H1 (cell line): ENCODE measurements around the gene GPD1. TPM values are rescaled to one million over a fixed set of nuclear protein-coding genes. Genes with fewer than 3 reads are reported as not detected.

ENCODE experiments used
- BCL11A ChIP-seq, 2 experiments: IDR thresholded peaks; one replicate each; pipeline ENCODE4 v1.6.1; 2011; ENCODE audit warnings: low read depth in 2 of 2, low read length in 2 of 2, mild to moderate bottlenecking in 2 of 2
- BRCA1 ChIP-seq: IDR thresholded peaks from 2 replicates; pipeline ENCODE4 v1.6.1; 2012; ENCODE audit warnings: low read depth, low read length, improper control_type of control experiment
- CBX5 ChIP-seq: fragments of 300-800, 300-1000 bp; sonication (generic); IDR thresholded peaks from 2 replicates; pipeline ENCODE4 v1.7.1; 2016; ENCODE audit warnings: antibody characterized with exemption, low read length, low read depth
- EGR1 ChIP-seq: IDR thresholded peaks from 2 replicates; pipeline ENCODE4 v1.6.1; 2011; ENCODE audit warnings: low read depth, low read length, borderline replicate concordance
- HDAC2 ChIP-seq, 2 experiments: fragments of 300-600 bp in 1 of 2; sonication (generic) in 1 of 2; IDR thresholded peaks; 2 replicates each; pipeline ENCODE4 v1.6.1; 2011 to 2012; ENCODE audit warnings: low read depth in 2 of 2, low read length in 2 of 2, mild to moderate bottlenecking in 2 of 2, moderate library complexity in 2 of 2, borderline replicate concordance in 1 of 2, inconsistent platforms in 1 of 2
- TEAD4 ChIP-seq: IDR thresholded peaks from 2 replicates; pipeline ENCODE4 v1.6.1; 2012; ENCODE audit warnings: low read depth, low read length, inconsistent platforms, mixed read lengths
- YY1 ChIP-seq: IDR thresholded peaks from 2 replicates; pipeline ENCODE4 v1.6.1; 2011; ENCODE audit warnings: low read depth, mild to moderate bottlenecking, low read length
- polyA plus RNA-seq, 7 experiments: library from polyadenylated mRNA; depleted of rRNA in 3 of 7; stranded (reverse) in 5 of 7; unstranded in 2 of 7; fragments of >200 nt in 5 of 7; fragments of 200-250 nt in 2 of 7; gene quantifications; 1 replicate in 5 of 7; 2 replicates in 1 of 7; 4 replicates in 1 of 7; pipeline versions ENCODE4 v1.2.1 to v1.2.3, GENCODE V29; 2011 to 2013; ENCODE audit warnings: missing spikeins in 2 of 7, mixed read lengths in 2 of 7
- total RNA-seq: library from RNA; stranded (reverse); fragmentation: NEBNext Ultra II Directional; extraction: Animal tissue kit (Norgen Biotek cat#: 25700); gene quantifications from 2 replicates; pipeline ENCODE4 v1.2.1, GENCODE V29; 2021
- TF ChIP-seq, protein P1 (sequence below), 3 experiments: IDR thresholded peaks; 1 replicate in 2 of 3; 2 replicates in 1 of 3; pipeline versions ENCODE4 v1.5.1 to v1.6.1; 2011; ENCODE audit warnings: low read length in 3 of 3, mild to moderate bottlenecking in 3 of 3, inconsistent platforms in 2 of 3, low read depth in 1 of 3, moderate library complexity in 1 of 3; ENCODE audit not compliant: insufficient read depth in 1 of 3; ENCODE audit errors: control extremely low read depth in 1 of 3

Gene GPD1
- total and polyA plus RNA-seq, 2 of the 8 experiments (the other 6 are each of a cell fraction or from before 2014, with no cell fraction given), result 0.45 to 0.74 TPM

DNA sequence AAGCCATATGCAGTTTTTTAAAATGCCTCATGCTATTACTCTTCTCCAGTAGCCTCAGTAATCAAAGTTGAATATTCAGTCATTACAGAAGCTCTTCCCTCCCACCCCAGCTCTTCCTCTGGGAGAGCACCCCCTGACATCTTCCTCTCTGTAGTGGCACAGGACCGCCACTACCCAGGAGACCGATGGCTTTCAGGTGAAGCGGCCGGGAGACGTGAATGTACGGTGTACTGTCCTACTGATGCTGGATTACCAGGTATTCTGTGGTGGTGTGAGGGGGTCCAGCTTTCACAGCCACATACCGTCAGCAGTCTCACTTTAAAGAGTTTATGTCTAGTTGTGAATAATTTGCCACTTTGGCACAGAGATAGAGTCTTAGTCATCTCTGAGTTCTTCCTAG is 14.1 kb upstream of the GPD1 start (continued):
- TF ChIP-seq CBX5 (no peak), BRCA1 (no peak), BCL11A (IDR thresholded peaks at IDR 0.05; ENCODE audit: low read depth in 2 of 2, low read length in 2 of 2) (no peak), EGR1 (no peak), HDAC2 (IDR thresholded peaks at IDR 0.05; ENCODE audit: borderline replicate concordance in 1 of 2, low read depth in 2 of 2, low read length in 2 of 2) (no peak), YY1 (no peak), TEAD4 (no peak)
- TF ChIP-seq, protein P1, sequence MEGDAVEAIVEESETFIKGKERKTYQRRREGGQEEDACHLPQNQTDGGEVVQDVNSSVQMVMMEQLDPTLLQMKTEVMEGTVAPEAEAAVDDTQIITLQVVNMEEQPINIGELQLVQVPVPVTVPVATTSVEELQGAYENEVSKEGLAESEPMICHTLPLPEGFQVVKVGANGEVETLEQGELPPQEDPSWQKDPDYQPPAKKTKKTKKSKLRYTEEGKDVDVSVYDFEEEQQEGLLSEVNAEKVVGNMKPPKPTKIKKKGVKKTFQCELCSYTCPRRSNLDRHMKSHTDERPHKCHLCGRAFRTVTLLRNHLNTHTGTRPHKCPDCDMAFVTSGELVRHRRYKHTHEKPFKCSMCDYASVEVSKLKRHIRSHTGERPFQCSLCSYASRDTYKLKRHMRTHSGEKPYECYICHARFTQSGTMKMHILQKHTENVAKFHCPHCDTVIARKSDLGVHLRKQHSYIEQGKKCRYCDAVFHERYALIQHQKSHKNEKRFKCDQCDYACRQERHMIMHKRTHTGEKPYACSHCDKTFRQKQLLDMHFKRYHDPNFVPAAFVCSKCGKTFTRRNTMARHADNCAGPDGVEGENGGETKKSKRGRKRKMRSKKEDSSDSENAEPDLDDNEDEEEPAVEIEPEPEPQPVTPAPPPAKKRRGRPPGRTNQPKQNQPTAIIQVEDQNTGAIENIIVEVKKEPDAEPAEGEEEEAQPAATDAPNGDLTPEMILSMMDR (IDR thresholded peaks at IDR 0.05; ENCODE audit: control extremely low read depth in 1 of 3, insufficient read depth in 1 of 3, low read depth in 1 of 3, low read length in 3 of 3), result no peak
